ENCODE data around the gene UBE2H. TPM values are rescaled to one million over a fixed set of nuclear protein-coding genes. Genes with fewer than 3 reads are reported as not detected.
A peak's percentile ranks its signal among the peaks of the same experiment; 100 is the strongest.

Gene UBE2H
- total RNA-seq, 1 experiment from 2014 or later, result 34.7 TPM

- Histone ChIP-seq H3K27ac (ENCODE audit: low read length) (no peak overlapping the region), H4K20me1 (ENCODE audit: insufficient read depth, low read depth, low read length) (peaks cover 11% of the 10 kb centered on the region; the same call in 1 of the 2 replicates), H3K9me3 (ENCODE audit: low read length) (no peaks in the 10 kb centered on the region), H3K79me2 (ENCODE audit: low read length) (peaks cover 67% of the 10 kb centered on the region), H3K27me3 (ENCODE audit: low read length) (no peaks in the 10 kb centered on the region), H3K4me2 (ENCODE audit: low read depth, low read length, poor library complexity, severe bottlenecking) (no peak overlapping the region), H3K4me1 (ENCODE audit: low read length) (peaks cover 6% of the 10 kb centered on the region; the same call in 1 of the 2 replicates), H3K36me3 (ENCODE audit: insufficient read depth, low read length) (no peaks in the 10 kb centered on the region), H2AFZ (ENCODE audit: low read length) (no peak overlapping the region), H3K9ac (ENCODE audit: low read length) (no peak overlapping the region), H3K4me3 (ENCODE audit: low read length) (no peak overlapping the region), H3K9me2 (replicated peaks; ENCODE audit: insufficient read depth, low read length) (no peaks in the 10 kb centered on the region)
- no peak for DNase-seq
These were observed 41.0 kb downstream of the UBE2H start for GRCh38 chr7:129911790-129912189.

- no peaks in the 10 kb centered on the region for H3K9me3 ChIP-seq (ENCODE audit: low read length)
- no peak overlapping the region for H3K27ac ChIP-seq (ENCODE audit: low read length)
- H3K27me3 ChIP-seq (ENCODE audit: low read length), result no peaks in the 10 kb centered on the region
- DNase-seq, result no peak
- H3K79me2 ChIP-seq (ENCODE audit: low read length), result peaks cover 58% of the 10 kb centered on the region
- H3K9ac ChIP-seq (ENCODE audit: low read length), result no peak overlapping the region
- H3K4me1 ChIP-seq (ENCODE audit: low read length), result peaks cover 14% of the 10 kb centered on the region
- H3K36me3 ChIP-seq (ENCODE audit: insufficient read depth, low read length), result no peaks in the 10 kb centered on the region
- no peak overlapping the region for H2AFZ ChIP-seq (ENCODE audit: low read length)
- H4K20me1 ChIP-seq (ENCODE audit: insufficient read depth, low read depth, low read length), result peaks cover 11% of the 10 kb centered on the region; the same call in 1 of the 2 replicates
- no peak overlapping the region for H3K4me2 ChIP-seq (ENCODE audit: low read depth, low read length, poor library complexity, severe bottlenecking)
- H3K4me3 ChIP-seq (ENCODE audit: low read length), result no peak overlapping the region
- H3K9me2 ChIP-seq (replicated peaks; ENCODE audit: insufficient read depth, low read length), result no peaks in the 10 kb centered on the region
These were observed 43.1 kb downstream of the UBE2H start for GRCh38 chr7:129909669-129910068.

DNA sequence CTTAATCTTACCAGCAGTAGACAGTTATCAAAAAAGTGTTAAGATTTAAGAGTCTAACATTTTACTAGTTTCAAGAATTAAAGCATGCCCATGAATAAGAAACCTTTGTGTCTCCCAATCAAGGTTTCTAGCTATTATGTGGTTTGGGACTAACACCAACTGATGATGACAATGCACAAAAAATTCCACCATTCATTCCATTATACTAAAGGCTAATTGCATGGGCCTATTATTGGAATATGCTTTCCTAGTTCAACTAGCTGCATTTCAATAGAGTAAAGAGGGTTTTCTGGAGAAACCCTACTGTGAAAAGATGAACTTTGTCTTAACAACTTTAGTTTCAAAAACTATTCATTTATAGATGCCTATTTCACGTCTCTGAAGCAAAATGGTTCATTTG is 44.6 kb downstream of the UBE2H start:
- Histone ChIP-seq H3K36me3 (ENCODE audit: insufficient read depth, low read length) (no peaks in the 10 kb centered on the region), H3K4me2 (ENCODE audit: low read depth, low read length, poor library complexity, severe bottlenecking) (no peak overlapping the region), H4K20me1 (ENCODE audit: insufficient read depth, low read depth, low read length) (peaks cover 13% of the 10 kb centered on the region; the same call in 1 of the 2 replicates), H2AFZ (ENCODE audit: low read length) (no peak overlapping the region), H3K27me3 (ENCODE audit: low read length) (no peaks in the 10 kb centered on the region), H3K4me1 (ENCODE audit: low read length) (peaks cover 28% of the 10 kb centered on the region), H3K4me3 (ENCODE audit: low read length) (no peak overlapping the region), H3K9me2 (replicated peaks; ENCODE audit: insufficient read depth, low read length) (no peaks in the 10 kb centered on the region), H3K9me3 (ENCODE audit: low read length) (no peaks in the 10 kb centered on the region), H3K9ac (ENCODE audit: low read length) (no peak overlapping the region), H3K27ac (ENCODE audit: low read length) (no peak overlapping the region), H3K79me2 (ENCODE audit: low read length) (peaks cover 50% of the 10 kb centered on the region)
- no peak for DNase-seq

GRCh38 chr7:129907122-129907736 is 45.5 kb downstream of the UBE2H start:
- Histone ChIP-seq H3K27ac (ENCODE audit: low read length) (no peak overlapping the region), H4K20me1 (ENCODE audit: insufficient read depth, low read depth, low read length) (peaks cover 19% of the 10 kb centered on the region; the same call in 1 of the 2 replicates), H3K9ac (ENCODE audit: low read length) (no peak overlapping the region), H3K9me2 (replicated peaks; ENCODE audit: insufficient read depth, low read length) (no peaks in the 10 kb centered on the region), H3K79me2 (ENCODE audit: low read length) (peaks cover 55% of the 10 kb centered on the region), H3K27me3 (ENCODE audit: low read length) (no peaks in the 10 kb centered on the region), H2AFZ (ENCODE audit: low read length) (no peak overlapping the region), H3K36me3 (ENCODE audit: insufficient read depth, low read length) (no peaks in the 10 kb centered on the region), H3K4me2 (ENCODE audit: low read depth, low read length, poor library complexity, severe bottlenecking) (no peak overlapping the region), H3K4me3 (ENCODE audit: low read length) (no peak overlapping the region), H3K4me1 (ENCODE audit: low read length) (peaks cover 30% of the 10 kb centered on the region), H3K9me3 (ENCODE audit: low read length) (no peaks in the 10 kb centered on the region)
- no peak for DNase-seq

GRCh38 chr7:129906700-129907099 is 46.1 kb downstream of the UBE2H start:
- no peak for DNase-seq
- Histone ChIP-seq H3K79me2 (ENCODE audit: low read length) (peaks cover 53% of the 10 kb centered on the region), H3K36me3 (ENCODE audit: insufficient read depth, low read length) (no peaks in the 10 kb centered on the region), H3K9me3 (ENCODE audit: low read length) (no peaks in the 10 kb centered on the region), H3K27ac (ENCODE audit: low read length) (no peak overlapping the region), H2AFZ (ENCODE audit: low read length) (no peak overlapping the region), H3K4me2 (ENCODE audit: low read depth, low read length, poor library complexity, severe bottlenecking) (no peak overlapping the region), H3K4me1 (ENCODE audit: low read length) (peaks cover 30% of the 10 kb centered on the region), H3K9ac (ENCODE audit: low read length) (no peak overlapping the region), H3K4me3 (ENCODE audit: low read length) (no peak overlapping the region), H3K27me3 (ENCODE audit: low read length) (no peaks in the 10 kb centered on the region), H4K20me1 (ENCODE audit: insufficient read depth, low read depth, low read length) (peaks cover 19% of the 10 kb centered on the region; the same call in 1 of the 2 replicates), H3K9me2 (replicated peaks; ENCODE audit: insufficient read depth, low read length) (no peaks in the 10 kb centered on the region)

DNA sequence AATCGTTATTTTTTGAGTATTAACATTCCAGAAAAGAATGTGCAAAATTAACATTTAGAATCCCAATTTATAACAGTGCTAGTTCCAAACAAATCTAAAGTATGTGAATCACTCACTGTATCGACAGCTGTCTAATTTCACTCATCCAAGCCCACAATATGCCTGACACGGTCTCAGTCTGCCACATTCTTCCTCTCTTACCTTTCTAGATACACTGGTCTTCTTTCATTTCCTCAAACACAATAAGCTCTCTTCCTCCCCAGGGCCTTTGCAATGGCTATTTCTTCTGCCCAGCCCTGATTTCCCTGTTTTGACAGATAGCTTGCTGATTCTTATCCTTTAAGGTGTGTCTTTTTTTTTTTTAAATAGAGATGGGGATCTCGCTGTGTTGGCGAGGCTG is 48.8 kb downstream of the UBE2H start:
- Histone ChIP-seq H3K27me3 (ENCODE audit: low read length) (no peaks in the 10 kb centered on the region), H2AFZ (ENCODE audit: low read length) (no peak overlapping the region), H3K36me3 (ENCODE audit: insufficient read depth, low read length) (peaks cover 3% of the 10 kb centered on the region; the same call in 1 of the 2 replicates), H3K4me2 (ENCODE audit: low read depth, low read length, poor library complexity, severe bottlenecking) (peak overlapping the region; percentile 48), H3K79me2 (ENCODE audit: low read length) (peaks cover 59% of the 10 kb centered on the region), H3K4me3 (ENCODE audit: low read length) (no peak overlapping the region), H3K9me3 (ENCODE audit: low read length) (no peaks in the 10 kb centered on the region), H4K20me1 (ENCODE audit: insufficient read depth, low read depth, low read length) (peaks cover 19% of the 10 kb centered on the region; the same call in 1 of the 2 replicates), H3K9ac (ENCODE audit: low read length) (no peak overlapping the region), H3K9me2 (replicated peaks; ENCODE audit: insufficient read depth, low read length) (no peaks in the 10 kb centered on the region), H3K4me1 (ENCODE audit: low read length) (peaks cover 38% of the 10 kb centered on the region), H3K27ac (ENCODE audit: low read length) (peak overlapping the region; percentile 34)
- peak; percentile 80 for DNase-seq

- Histone ChIP-seq H3K4me3 (ENCODE audit: low read length) (no peak overlapping the region), H3K79me2 (ENCODE audit: low read length) (peaks cover 62% of the 10 kb centered on the region), H4K20me1 (ENCODE audit: insufficient read depth, low read depth, low read length) (peaks cover 12% of the 10 kb centered on the region; the same call in 1 of the 2 replicates), H3K9me2 (replicated peaks; ENCODE audit: insufficient read depth, low read length) (no peaks in the 10 kb centered on the region), H2AFZ (ENCODE audit: low read length) (no peak overlapping the region), H3K27me3 (ENCODE audit: low read length) (no peaks in the 10 kb centered on the region), H3K4me2 (ENCODE audit: low read depth, low read length, poor library complexity, severe bottlenecking) (no peak overlapping the region), H3K4me1 (ENCODE audit: low read length) (peaks cover 42% of the 10 kb centered on the region), H3K36me3 (ENCODE audit: insufficient read depth, low read length) (peaks cover 3% of the 10 kb centered on the region; the same call in 1 of the 2 replicates), H3K9me3 (ENCODE audit: low read length) (no peaks in the 10 kb centered on the region), H3K27ac (ENCODE audit: low read length) (no peak overlapping the region), H3K9ac (ENCODE audit: low read length) (no peak overlapping the region)
- no peak for DNase-seq
These were observed 49.9 kb downstream of the UBE2H start for GRCh38 chr7:129902788-129903422.

DNA sequence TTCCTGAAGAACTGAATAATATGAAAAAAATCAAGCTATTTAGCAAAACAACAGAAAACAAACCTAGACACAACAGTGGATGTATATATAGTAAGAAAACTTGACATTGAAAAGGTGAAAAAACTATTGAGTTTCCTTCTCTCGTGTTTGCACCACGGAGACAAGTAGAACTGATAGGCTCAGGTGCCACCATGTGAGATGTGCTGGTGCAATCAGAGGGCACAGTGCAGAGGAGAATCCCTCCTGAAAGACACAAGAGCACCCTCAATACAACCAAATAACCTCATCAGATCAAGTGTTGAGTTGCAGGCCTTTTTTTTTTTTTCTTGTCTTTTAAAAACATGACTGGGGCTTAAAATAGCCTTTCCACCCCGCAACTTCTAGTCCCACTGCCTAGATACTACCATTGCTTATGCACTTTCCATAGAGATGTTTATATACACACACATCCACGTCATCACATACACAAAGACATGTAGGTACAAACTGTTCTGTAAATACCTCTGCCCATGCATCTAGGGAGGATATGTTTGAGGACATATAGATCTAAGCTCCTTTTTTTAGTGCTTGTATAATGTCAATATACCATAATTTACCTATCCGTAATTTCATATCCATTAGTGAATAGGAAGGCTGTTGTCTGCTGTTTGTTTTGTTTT is 54.1 kb downstream of the UBE2H start:
- Histone ChIP-seq H2AFZ (ENCODE audit: low read length) (no peak overlapping the region), H3K79me2 (ENCODE audit: low read length) (peaks cover 77% of the 10 kb centered on the region), H3K4me2 (ENCODE audit: low read depth, low read length, poor library complexity, severe bottlenecking) (peak overlapping the region; percentile 8)

More for the DNA sequence above, 54.1 kb downstream of the UBE2H start:
- no peak overlapping the region for H3K27ac ChIP-seq (ENCODE audit: low read length)
- H3K9me2 ChIP-seq (replicated peaks; ENCODE audit: insufficient read depth, low read length), result no peaks in the 10 kb centered on the region
- H3K4me3 ChIP-seq (ENCODE audit: low read length), result no peak overlapping the region
- no peaks in the 10 kb centered on the region for H3K27me3 ChIP-seq (ENCODE audit: low read length)
- H4K20me1 ChIP-seq (ENCODE audit: insufficient read depth, low read depth, low read length), result peaks cover 8% of the 10 kb centered on the region; the same call in 1 of the 2 replicates
- DNase-seq, result no peak
- H3K9me3 ChIP-seq (ENCODE audit: low read length), result no peaks in the 10 kb centered on the region
- no peak overlapping the region for H3K9ac ChIP-seq (ENCODE audit: low read length)
- peaks cover 33% of the 10 kb centered on the region for H3K4me1 ChIP-seq (ENCODE audit: low read length)
- H3K36me3 ChIP-seq (ENCODE audit: insufficient read depth, low read length), result peaks cover 3% of the 10 kb centered on the region; the same call in 1 of the 2 replicates

Data from Karpas-422 (cell line).